Measurements from ENCODE around the gene KCNN4.

Gene KCNN4

DNA sequence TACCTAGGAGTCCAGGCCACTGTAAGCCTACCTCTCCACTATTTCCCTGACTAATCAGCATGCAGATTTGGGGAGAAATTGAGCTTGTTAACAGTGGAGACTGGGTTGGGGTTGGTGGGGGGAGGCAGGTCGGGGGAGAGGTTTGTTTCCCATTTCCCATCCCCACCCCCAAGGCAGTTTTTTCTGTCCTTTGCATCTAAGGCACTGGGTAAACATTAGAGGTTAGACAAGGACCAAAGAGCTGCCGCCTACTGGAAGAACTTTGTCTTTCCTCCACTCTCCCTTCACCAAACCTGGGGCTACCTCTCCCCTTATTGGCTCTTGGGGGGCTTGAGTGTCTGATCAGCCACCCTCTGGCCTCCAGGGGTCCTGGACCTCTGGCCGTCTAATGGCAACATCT lies 953 bp downstream of the KCNN4 start:
- Histone ChIP-seq H3K27ac (peak overlapping the region; percentile 80), H3K4me1 (ENCODE audit: control insufficient read depth in 1 of 2, insufficient read depth in 1 of 2, low read depth in 1 of 2, low read length in 1 of 2) (peaks cover 62 to 70% of the 10 kb centered on the region in 2 experiments), H3K27me3 (no peaks in the 10 kb centered on the region), H3K4me3 (ENCODE audit: low read depth in 1 of 2, low read length in 1 of 2) (peak overlapping the region in 1 of 2 experiments; percentile 40), H3K9me3 (no peaks in the 10 kb centered on the region), H3K36me3 (no peaks in the 10 kb centered on the region)
- no peak for TF ChIP-seq CTCF (IDR thresholded peaks at IDR 0.05)

- H3K9me3 ChIP-seq = no peaks in the 10 kb centered on the region
- peaks cover 64 to 70% of the 10 kb centered on the region in 2 experiments for H3K4me1 ChIP-seq (ENCODE audit: control insufficient read depth in 1 of 2, insufficient read depth in 1 of 2, low read depth in 1 of 2, low read length in 1 of 2)
- H3K4me3 ChIP-seq (ENCODE audit: low read depth in 1 of 2, low read length in 1 of 2) = peak overlapping the region in 1 of 2 experiments; percentile 40
- no peak for TF ChIP-seq CTCF (IDR thresholded peaks at IDR 0.05)
- H3K27ac ChIP-seq = peak overlapping the region; percentile 80
- H3K36me3 ChIP-seq = no peaks in the 10 kb centered on the region
- H3K27me3 ChIP-seq = no peaks in the 10 kb centered on the region
These were observed 1.5 kb downstream of the KCNN4 start for GRCh38 chr19:43779147-43779819.

GRCh38 chr19:43778651-43779050 lies 2.1 kb downstream of the KCNN4 start:
- peaks cover 68 to 76% of the 10 kb centered on the region in 2 experiments for H3K4me1 ChIP-seq (ENCODE audit: control insufficient read depth in 1 of 2, insufficient read depth in 1 of 2, low read depth in 1 of 2, low read length in 1 of 2)
- no peak for TF ChIP-seq CTCF (IDR thresholded peaks at IDR 0.05)

DNA sequence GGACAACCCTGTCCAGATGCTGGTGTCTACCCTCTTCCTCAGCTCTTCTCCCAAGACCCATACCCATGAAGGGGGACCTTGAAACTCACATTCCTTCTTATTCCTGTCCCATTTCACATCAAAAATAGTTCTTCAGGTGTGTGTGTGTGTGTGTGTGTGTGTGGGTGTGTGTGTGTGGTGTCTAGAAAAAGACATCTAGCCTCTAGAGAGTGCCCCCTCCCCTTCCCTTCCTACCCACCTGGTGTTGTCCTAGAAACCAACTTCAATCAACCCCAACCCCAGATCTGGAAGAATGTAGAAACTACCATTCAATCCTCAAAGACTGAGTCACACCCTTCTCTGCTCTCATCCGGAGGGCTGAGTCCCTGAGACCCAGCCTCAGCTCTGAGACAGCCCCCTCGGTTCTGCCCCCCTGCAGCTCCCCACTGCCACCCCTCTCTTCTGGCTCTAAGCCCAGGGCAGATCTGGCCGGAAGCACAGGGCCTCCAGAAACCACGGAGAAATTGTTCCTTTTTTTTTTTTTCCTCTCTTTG lies 3.5 kb downstream of the KCNN4 start:
- no peak for TF ChIP-seq CTCF (IDR thresholded peaks at IDR 0.05)
- Histone ChIP-seq H3K4me3 (ENCODE audit: low read depth in 1 of 2, low read length in 1 of 2) (peak overlapping the region; percentile 43 to 54), H3K27me3 (no peaks in the 10 kb centered on the region), H3K36me3 (no peaks in the 10 kb centered on the region), H3K27ac (peak overlapping the region; percentile 80), H3K9me3 (no peaks in the 10 kb centered on the region), H3K4me1 (ENCODE audit: control insufficient read depth in 1 of 2, insufficient read depth in 1 of 2, low read depth in 1 of 2, low read length in 1 of 2) (peaks cover 78 to 79% of the 10 kb centered on the region in 2 experiments)

More at GRCh38 chr19:43778651-43779050, 2.1 kb downstream of the KCNN4 start:
- no peaks in the 10 kb centered on the region for H3K27me3 ChIP-seq
- peak overlapping the region; percentile 80 for H3K27ac ChIP-seq
- H3K4me3 ChIP-seq (ENCODE audit: low read depth in 1 of 2, low read length in 1 of 2) = peak overlapping the region in 1 of 2 experiments; percentile 40
- no peaks in the 10 kb centered on the region for H3K9me3 ChIP-seq
- H3K36me3 ChIP-seq = no peaks in the 10 kb centered on the region

- TF ChIP-seq CTCF (IDR thresholded peaks at IDR 0.05) = no peak
- Histone ChIP-seq H3K4me3 (ENCODE audit: low read depth in 1 of 2, low read length in 1 of 2) (no peak overlapping the region), H3K36me3 (no peaks in the 10 kb centered on the region), H3K27me3 (no peaks in the 10 kb centered on the region), H3K9me3 (no peaks in the 10 kb centered on the region), H3K27ac (peak overlapping the region; percentile 80), H3K4me1 (ENCODE audit: control insufficient read depth in 1 of 2, insufficient read depth in 1 of 2, low read depth in 1 of 2, low read length in 1 of 2) (peaks cover 78 to 81% of the 10 kb centered on the region in 2 experiments)
These were observed 4.5 kb downstream of the KCNN4 start for GRCh38 chr19:43776286-43776685.

All from neutrophil (primary cell).